PFSK-1 (cell line): ENCODE results near the gene RNF31.

Source experiments
- SIN3A ChIP-seq: IDR thresholded peaks from 2 replicates; pipeline ENCODE4 v1.6.1; 2012; ENCODE audit warnings: mild to moderate bottlenecking, low read length, moderate library complexity, borderline replicate concordance; ENCODE audit not compliant: insufficient read depth
- TF ChIP-seq, protein P1 (sequence below), 2 experiments: IDR thresholded peaks; 2 replicates each; pipeline versions ENCODE4 v1.6.1 to v1.8.0; 2011 to 2012; ENCODE audit warnings: low read depth in 2 of 2, low read length in 2 of 2, control low read depth in 1 of 2, inconsistent platforms in 1 of 2, mild to moderate bottlenecking in 1 of 2, moderate library complexity in 1 of 2; ENCODE audit not compliant: insufficient read depth in 1 of 2

DNA sequence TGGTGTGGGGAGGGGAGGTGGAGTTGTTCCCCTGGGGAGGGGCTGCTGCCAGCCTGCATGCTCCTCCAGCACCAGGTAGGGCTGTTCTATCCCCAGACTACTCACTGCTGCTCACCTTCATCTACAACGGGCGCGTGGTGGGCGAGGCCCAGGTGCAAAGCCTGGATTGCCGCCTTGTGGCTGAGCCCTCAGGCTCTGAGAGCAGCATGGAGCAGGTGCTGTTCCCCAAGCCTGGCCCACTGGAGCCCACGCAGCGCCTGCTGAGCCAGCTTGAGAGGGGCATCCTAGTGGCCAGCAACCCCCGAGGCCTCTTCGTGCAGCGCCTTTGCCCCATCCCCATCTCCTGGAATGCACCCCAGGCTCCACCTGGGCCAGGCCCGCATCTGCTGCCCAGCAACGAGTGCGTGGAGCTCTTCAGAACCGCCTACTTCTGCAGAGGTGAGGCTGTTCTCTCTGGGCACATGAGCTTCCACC, 17.3 kb downstream of the RNF31 start:
- TF ChIP-seq SIN3A, result no peak
- TF ChIP-seq, protein P1, sequence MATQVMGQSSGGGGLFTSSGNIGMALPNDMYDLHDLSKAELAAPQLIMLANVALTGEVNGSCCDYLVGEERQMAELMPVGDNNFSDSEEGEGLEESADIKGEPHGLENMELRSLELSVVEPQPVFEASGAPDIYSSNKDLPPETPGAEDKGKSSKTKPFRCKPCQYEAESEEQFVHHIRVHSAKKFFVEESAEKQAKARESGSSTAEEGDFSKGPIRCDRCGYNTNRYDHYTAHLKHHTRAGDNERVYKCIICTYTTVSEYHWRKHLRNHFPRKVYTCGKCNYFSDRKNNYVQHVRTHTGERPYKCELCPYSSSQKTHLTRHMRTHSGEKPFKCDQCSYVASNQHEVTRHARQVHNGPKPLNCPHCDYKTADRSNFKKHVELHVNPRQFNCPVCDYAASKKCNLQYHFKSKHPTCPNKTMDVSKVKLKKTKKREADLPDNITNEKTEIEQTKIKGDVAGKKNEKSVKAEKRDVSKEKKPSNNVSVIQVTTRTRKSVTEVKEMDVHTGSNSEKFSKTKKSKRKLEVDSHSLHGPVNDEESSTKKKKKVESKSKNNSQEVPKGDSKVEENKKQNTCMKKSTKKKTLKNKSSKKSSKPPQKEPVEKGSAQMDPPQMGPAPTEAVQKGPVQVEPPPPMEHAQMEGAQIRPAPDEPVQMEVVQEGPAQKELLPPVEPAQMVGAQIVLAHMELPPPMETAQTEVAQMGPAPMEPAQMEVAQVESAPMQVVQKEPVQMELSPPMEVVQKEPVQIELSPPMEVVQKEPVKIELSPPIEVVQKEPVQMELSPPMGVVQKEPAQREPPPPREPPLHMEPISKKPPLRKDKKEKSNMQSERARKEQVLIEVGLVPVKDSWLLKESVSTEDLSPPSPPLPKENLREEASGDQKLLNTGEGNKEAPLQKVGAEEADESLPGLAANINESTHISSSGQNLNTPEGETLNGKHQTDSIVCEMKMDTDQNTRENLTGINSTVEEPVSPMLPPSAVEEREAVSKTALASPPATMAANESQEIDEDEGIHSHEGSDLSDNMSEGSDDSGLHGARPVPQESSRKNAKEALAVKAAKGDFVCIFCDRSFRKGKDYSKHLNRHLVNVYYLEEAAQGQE (IDR thresholded peaks at IDR 0.05; ENCODE audit: insufficient read depth in 1 of 2, low read depth in 2 of 2, low read length in 2 of 2), result no peak
